Effector memory CD4-positive, alpha-beta T cell (primary cell): ENCODE measurements around the gene CRYGB.

Experiments used
- DNase-seq, 3 donors: peaks; one replicate each; pipeline ENCODE4 v3.0.0-alpha.2; 2020
- H3K27ac ChIP-seq: 2 replicates; pipeline ENCODE4 v1.7.0; 2013; ENCODE audit warnings: mild to moderate bottlenecking, low read length, moderate library complexity; ENCODE audit not compliant: insufficient read depth, poor library complexity, severe bottlenecking
- H3K27me3 ChIP-seq: replicated peaks from 2 replicates; pipeline ENCODE4 v1.7.0; 2013; ENCODE audit warnings: mild to moderate bottlenecking, low read length; ENCODE audit not compliant: insufficient read depth, control insufficient read depth, poor library complexity, severe bottlenecking
- H3K36me3 ChIP-seq: 2 replicates; pipeline ENCODE4 v1.7.0; 2013; ENCODE audit warnings: mild to moderate bottlenecking, low read length, moderate library complexity; ENCODE audit not compliant: control insufficient read depth, insufficient read depth
- H3K4me1 ChIP-seq: 2 replicates; pipeline ENCODE4 v1.7.0; 2013; ENCODE audit warnings: low read length, mild to moderate bottlenecking; ENCODE audit not compliant: control insufficient read depth, insufficient read depth, poor library complexity, severe bottlenecking
- H3K4me3 ChIP-seq: 2 replicates; pipeline ENCODE4 v1.7.0; 2013; ENCODE audit warnings: low read length, low read depth, mild to moderate bottlenecking; ENCODE audit not compliant: insufficient read depth, poor library complexity, severe bottlenecking
- H3K9me3 ChIP-seq: 2 replicates; pipeline ENCODE4 v1.7.0; 2013; ENCODE audit warnings: mild to moderate bottlenecking, low read length, moderate library complexity; ENCODE audit not compliant: control insufficient read depth
- total RNA-seq, 3 donors: gene quantifications; one replicate each; lab custom pipeline; 2026; lab: John Stamatoyannopoulos, UW

Gene CRYGB
- 0 reads per million in 3 donors for total RNA-seq

DNA sequence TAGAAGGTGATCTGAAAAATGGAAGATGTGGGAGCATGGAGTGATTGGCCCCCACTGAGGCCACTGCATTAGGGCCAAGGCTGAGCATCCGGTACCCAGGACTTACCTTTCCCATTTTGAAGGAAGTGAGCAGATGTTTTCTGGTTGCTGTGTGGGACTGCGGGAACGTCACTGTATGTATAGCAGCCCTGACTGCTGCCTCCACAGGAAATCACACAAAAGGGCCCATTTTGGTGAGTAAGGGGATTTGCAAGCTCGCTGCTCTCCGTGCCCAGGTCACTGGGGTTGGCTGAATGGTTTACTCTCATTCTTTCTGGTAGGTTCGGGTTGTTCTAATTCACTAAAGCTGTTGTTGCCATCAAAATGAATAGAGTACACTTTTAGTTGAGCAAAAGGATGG is at the start of gene CRYGB:
CRYGB (minus strand) TSS at position 153 of the 400 bp plus-strand sequence; CDS start at position 115, 38 bp downstream.
- H3K27me3 ChIP-seq = no peaks in the 10 kb centered on the region
- DNase-seq = no peak
- no peak within 1 kb of the TSS for H3K27ac ChIP-seq
- H3K9me3 ChIP-seq = no peaks in the 10 kb centered on the region
- H3K4me1 ChIP-seq = no peaks in the 10 kb centered on the region
- H3K36me3 ChIP-seq = no peaks in the 10 kb centered on the region
- no peak within 1 kb of the TSS for H3K4me3 ChIP-seq

DNA sequence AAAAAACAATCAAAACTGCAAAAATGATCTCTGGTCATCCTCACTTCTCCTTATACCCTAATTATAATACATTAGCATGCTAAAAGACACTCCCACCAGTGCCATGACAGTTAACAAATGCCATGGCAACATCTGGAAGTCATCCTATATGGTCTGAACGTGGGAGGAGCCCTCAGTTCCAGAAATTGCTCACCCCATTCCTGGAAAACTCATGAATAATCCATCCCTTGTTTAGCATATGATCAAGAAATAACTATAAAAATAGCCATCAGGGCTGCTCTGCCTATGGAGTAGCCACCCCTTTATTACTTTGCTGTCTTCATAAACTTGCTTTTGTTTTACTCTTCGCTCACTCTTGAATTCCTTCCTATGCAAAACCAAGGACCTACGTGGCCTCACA is 49.6 kb upstream of the CRYGB start:
- H3K4me1 ChIP-seq = no peaks in the 10 kb centered on the region
- no peak for DNase-seq
- H3K27me3 ChIP-seq = no peaks in the 10 kb centered on the region
- no peak overlapping the region for H3K4me3 ChIP-seq
- no peaks in the 10 kb centered on the region for H3K36me3 ChIP-seq
- H3K27ac ChIP-seq = no peak overlapping the region
- H3K9me3 ChIP-seq = no peaks in the 10 kb centered on the region

DNA sequence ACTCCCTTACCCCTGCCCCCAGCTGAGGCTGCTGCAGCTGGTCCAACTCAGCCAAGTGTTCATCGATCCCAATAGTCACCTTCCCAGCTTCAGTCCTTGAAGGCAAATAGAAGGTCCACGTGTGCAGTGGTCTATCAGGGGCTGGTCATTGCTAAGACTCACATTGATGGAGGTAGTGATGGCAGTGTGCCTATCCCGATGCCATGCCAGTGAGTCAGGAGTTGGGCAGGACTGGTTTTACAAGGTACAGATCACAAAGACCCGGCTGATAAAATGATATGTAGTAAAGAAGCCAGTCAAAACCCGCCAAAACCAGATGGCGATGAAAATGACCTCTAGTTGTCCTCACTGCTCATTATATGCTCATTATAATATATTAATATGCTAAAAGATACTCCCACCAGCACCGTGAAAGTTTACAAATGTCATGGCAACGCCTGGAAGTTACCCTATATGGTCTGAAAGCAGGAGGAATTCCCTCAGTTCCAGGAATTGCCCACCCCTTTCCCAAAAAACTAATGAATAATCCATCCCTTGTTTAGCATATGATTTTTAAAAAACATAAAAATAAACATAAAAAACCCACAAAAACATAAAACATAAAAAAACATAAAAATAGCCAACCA is 46.8 kb upstream of the CRYGB start:
- H3K4me1 ChIP-seq = no peaks in the 10 kb centered on the region
- H3K27ac ChIP-seq = no peak overlapping the region
- no peaks in the 10 kb centered on the region for H3K27me3 ChIP-seq
- H3K36me3 ChIP-seq = no peaks in the 10 kb centered on the region
- H3K9me3 ChIP-seq = no peaks in the 10 kb centered on the region
- DNase-seq = no peak
- no peak overlapping the region for H3K4me3 ChIP-seq

DNA sequence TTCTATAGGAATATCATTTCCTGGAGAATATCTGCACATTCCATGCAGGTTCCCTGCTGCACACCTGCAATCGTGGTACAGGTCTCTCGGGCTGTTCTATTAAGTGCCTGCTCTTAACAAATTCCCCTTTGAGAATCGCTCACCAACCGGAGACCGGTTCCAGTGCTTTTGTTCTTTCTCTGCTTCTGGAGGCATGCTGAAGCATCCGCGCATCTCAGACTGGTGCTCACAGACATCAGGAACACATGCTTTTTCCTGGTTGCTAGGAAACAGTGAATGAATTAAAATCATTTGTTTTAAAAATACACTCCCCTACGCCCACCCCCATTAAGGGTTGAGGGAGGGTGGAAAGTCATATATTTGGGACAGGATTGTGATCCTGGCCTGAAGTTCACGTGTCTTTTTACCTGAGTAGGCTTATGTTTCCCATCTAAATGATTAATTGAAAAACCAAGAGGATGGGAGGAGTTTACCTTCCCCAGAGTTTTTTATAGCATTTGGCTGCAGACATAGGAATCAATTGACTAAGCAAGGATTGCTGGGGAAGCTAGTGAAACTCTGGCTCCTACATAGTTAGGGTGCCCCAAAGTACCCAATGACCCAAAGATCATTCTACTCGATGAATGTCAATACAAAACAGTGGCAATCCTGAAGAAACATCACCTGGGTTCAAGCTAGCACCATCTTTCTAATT is 44.0 kb upstream of the CRYGB start, which contains the start of gene C2orf80:
C2orf80 (minus strand) TSS at position 221 of the 694 bp plus-strand sequence. CDS start 3,044 bp downstream, outside the sequence.
- H3K4me1 ChIP-seq = no peaks in the 10 kb centered on the region

DNA sequence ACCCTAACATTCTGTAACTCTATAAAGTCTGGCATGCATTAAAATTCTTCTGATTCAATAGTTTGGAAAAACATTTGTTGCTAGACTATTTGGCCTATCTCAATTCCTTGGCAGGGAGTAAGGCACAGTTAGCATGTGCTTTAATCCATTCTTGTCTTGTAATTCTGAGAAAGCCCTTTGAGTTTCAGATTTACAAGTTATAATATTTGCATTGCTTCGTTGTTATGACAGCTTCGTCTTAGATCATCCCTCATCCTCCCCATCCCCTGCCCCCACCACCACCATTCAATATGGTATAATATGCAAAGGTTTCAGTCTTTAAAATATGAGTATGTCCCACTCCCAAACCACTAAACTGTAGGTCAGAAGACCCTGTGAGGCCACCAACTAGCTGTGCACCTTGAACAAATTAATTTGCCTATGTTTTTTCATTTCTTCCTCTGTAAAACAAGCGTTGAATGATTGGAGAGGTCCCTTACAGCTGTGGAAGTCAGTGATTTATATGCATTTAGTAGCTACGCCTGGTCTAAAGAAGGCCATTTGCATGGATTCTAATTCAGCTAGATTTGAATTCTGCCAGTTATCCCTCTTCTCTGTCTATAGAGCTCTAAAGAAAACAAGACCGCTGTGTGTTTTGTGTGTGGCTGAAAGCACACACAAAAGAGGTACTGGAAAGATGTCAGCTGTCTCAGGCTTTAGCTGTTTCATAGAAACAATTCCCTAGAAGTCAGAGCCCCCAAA is 43.3 kb upstream of the CRYGB start:
- Histone ChIP-seq H3K27ac (no peak overlapping the region), H3K27me3 (no peaks in the 10 kb centered on the region), H3K4me3 (no peak overlapping the region), H3K4me1 (no peaks in the 10 kb centered on the region), H3K36me3 (no peaks in the 10 kb centered on the region), H3K9me3 (no peaks in the 10 kb centered on the region)
- DNase-seq = no peak

More for the DNA sequence above, 44.0 kb upstream of the CRYGB start, which contains the start of gene C2orf80:
- no peak within 1 kb of the TSS for H3K27ac ChIP-seq
- H3K27me3 ChIP-seq = no peaks in the 10 kb centered on the region
- DNase-seq = no peak
- no peaks in the 10 kb centered on the region for H3K36me3 ChIP-seq
- H3K4me3 ChIP-seq = no peak within 1 kb of the TSS
- no peaks in the 10 kb centered on the region for H3K9me3 ChIP-seq

DNA sequence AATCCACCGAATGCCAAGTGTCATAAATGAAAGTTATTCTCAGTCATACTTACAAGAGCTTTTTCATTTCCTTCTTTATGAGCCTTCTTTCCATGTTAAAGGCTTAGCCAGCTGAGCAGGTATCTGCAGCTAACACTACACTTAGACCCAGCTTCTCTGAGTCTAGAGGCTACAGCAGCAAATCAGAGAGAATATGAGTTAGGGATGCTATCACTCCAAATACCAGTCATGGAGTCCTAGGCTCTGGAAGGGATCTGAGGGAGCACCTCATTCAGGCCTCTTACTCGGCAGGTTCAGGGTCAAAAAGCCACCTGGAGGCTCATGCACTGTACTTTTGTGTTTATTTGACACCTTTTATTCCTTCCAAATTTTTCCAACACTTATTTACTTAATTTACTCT is 40.9 kb upstream of the CRYGB start:
- no peaks in the 10 kb centered on the region for H3K36me3 ChIP-seq
- H3K4me1 ChIP-seq = no peaks in the 10 kb centered on the region
- no peak overlapping the region for H3K4me3 ChIP-seq
- DNase-seq = no peak
- H3K27me3 ChIP-seq = no peaks in the 10 kb centered on the region
- H3K27ac ChIP-seq = no peak overlapping the region
- H3K9me3 ChIP-seq = no peaks in the 10 kb centered on the region

DNA sequence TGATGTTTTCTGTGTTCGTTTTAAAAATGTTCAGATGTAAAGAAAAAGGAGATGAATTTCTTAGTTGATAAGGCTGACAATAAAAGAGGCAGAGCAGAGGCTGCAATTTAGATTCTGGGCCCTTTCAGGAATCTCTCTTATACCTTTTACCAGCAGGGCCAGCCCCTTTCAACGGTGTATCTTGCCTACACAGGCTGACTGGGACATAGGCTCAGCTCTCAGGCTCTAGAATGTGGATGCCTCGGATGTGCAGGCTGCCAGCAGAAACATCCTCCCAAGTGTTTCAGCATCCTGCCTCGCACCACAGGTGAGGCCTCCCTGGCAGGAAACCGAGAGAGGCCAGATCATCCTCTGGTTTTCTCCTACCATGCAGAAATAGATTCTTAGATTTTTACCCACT is 40.5 kb upstream of the CRYGB start:
- no peak overlapping the region for H3K4me3 ChIP-seq
- no peaks in the 10 kb centered on the region for H3K4me1 ChIP-seq
- DNase-seq = no peak
- no peaks in the 10 kb centered on the region for H3K36me3 ChIP-seq
- no peaks in the 10 kb centered on the region for H3K27me3 ChIP-seq
- H3K9me3 ChIP-seq = no peaks in the 10 kb centered on the region
- H3K27ac ChIP-seq = no peak overlapping the region

GRCh38 chr2:208183972-208184705 is 38.2 kb upstream of the CRYGB start:
- no peaks in the 10 kb centered on the region for H3K36me3 ChIP-seq
- H3K27me3 ChIP-seq = no peaks in the 10 kb centered on the region
- no peak overlapping the region for H3K4me3 ChIP-seq
- no peaks in the 10 kb centered on the region for H3K4me1 ChIP-seq
- DNase-seq = no peak
- no peaks in the 10 kb centered on the region for H3K9me3 ChIP-seq
- no peak overlapping the region for H3K27ac ChIP-seq

- no peaks in the 10 kb centered on the region for H3K9me3 ChIP-seq
- H3K36me3 ChIP-seq = no peaks in the 10 kb centered on the region
- no peaks in the 10 kb centered on the region for H3K27me3 ChIP-seq
- H3K4me1 ChIP-seq = no peaks in the 10 kb centered on the region
- no peak for DNase-seq
- no peak overlapping the region for H3K27ac ChIP-seq
- no peak overlapping the region for H3K4me3 ChIP-seq
Observed at GRCh38 chr2:208183526-208183925, 37.6 kb upstream of the CRYGB start.
